IMR-90 (cell line): Measurements from ENCODE around the gene RASIP1. TPM values are rescaled to one million over a fixed set of nuclear protein-coding genes. Genes with fewer than 3 reads are reported as not detected.
A peak's percentile ranks its signal among the peaks of the same experiment; 100 is the strongest.

Experiments used
- ATAC-seq: fragments of 200-7000 bp; cut with Tn5 transposase; 2 replicates; pipeline ENCODE4 v1.9.1; 2020; ENCODE audit warnings: low read depth, mild to moderate bottlenecking, moderate library complexity
- BruUV-seq: library from RNA; stranded (reverse); fragments of 400-500 nt; replicated peaks from 2 replicates; lab custom pipeline; 2021; lab: Mats Ljungman, UMichigan
- CTCF ChIA-PET: fragments of 300-600 bp; formaldehyde crosslinking; extraction: SDS; loops from one replicate; lab custom pipeline; 2021; ENCODE audit warnings: antibody characterized with exemption; lab: Yijun Ruan, JAX
- POLR2A ChIA-PET: fragments of 300-600 bp; sonication (Branson Sonifier 250); formaldehyde crosslinking; loops from one replicate; lab custom pipeline; 2022; ENCODE audit warnings: antibody characterized with exemption; ENCODE audit not compliant: unreplicated experiment; lab: Charles Lee
- DNase-seq: peaks from one replicate; pipeline ENCODE4 v3.0.0; 2013
- H2AFZ ChIP-seq: replicated peaks from 2 replicates; pipeline ENCODE3; 2013; ENCODE audit warnings: low read length, mild to moderate bottlenecking; ENCODE audit not compliant: poor library complexity
- H2AK5ac ChIP-seq: 2 replicates; pipeline ENCODE4 v1.6.1; 2013; ENCODE audit warnings: low read depth, low read length, inconsistent platforms
- H2AK9ac ChIP-seq: replicated peaks from 2 replicates; pipeline ENCODE3; 2013; ENCODE audit warnings: mild to moderate bottlenecking, low read depth, low read length, moderate library complexity; ENCODE audit not compliant: poor library complexity
- H2BK120ac ChIP-seq: 2 replicates; pipeline ENCODE4 v1.6.1; 2013; ENCODE audit warnings: low read depth, low read length, inconsistent platforms
- H2BK15ac ChIP-seq: 3 replicates; pipeline ENCODE4 v1.6.1; 2013; ENCODE audit warnings: low read depth, low read length, inconsistent platforms
- H2BK20ac ChIP-seq: 2 replicates; pipeline ENCODE4 v1.6.1; 2013; ENCODE audit warnings: low read depth, mild to moderate bottlenecking, inconsistent platforms, low read length, moderate library complexity
- H2BK5ac ChIP-seq: 2 replicates; pipeline ENCODE4 v1.6.1; 2013; ENCODE audit warnings: mild to moderate bottlenecking, low read depth, low read length, inconsistent platforms; ENCODE audit not compliant: poor library complexity, severe bottlenecking
- H3K14ac ChIP-seq: replicated peaks from 2 replicates; pipeline ENCODE4 v1.6.1; 2013; ENCODE audit warnings: low read depth, low read length, inconsistent platforms
- H3K18ac ChIP-seq: 2 replicates; pipeline ENCODE4 v1.6.1; 2013; ENCODE audit warnings: low read depth, low read length, control low read depth
- H3K23ac ChIP-seq: 2 replicates; pipeline ENCODE4 v1.6.1; 2013; ENCODE audit warnings: low read depth, low read length, inconsistent platforms
- H3K27ac ChIP-seq: 2 replicates; pipeline ENCODE4 v1.5.1; 2013; ENCODE audit warnings: mild to moderate bottlenecking, control low read depth, low read length; ENCODE audit not compliant: insufficient read depth
- H3K27me3 ChIP-seq: 2 replicates; pipeline ENCODE4 v1.6.1; 2013; ENCODE audit warnings: low read length; ENCODE audit not compliant: control insufficient read depth, insufficient read depth
- H3K36me3 ChIP-seq: 2 replicates; pipeline ENCODE4 v1.6.1; 2013; ENCODE audit warnings: low read length, mixed read lengths; ENCODE audit not compliant: control insufficient read depth, insufficient read depth
- H3K4ac ChIP-seq: 2 replicates; pipeline ENCODE4 v1.6.1; 2013; ENCODE audit warnings: low read depth, low read length, inconsistent platforms
- H3K4me1 ChIP-seq: 2 replicates; pipeline ENCODE4 v1.6.1; 2013; ENCODE audit warnings: low read length, mixed read lengths; ENCODE audit not compliant: control insufficient read depth, insufficient read depth
- H3K4me2 ChIP-seq: 2 replicates; pipeline ENCODE4 v1.6.1; 2013; ENCODE audit warnings: low read depth, mild to moderate bottlenecking, control low read depth, low read length, moderate library complexity
- H3K4me3 ChIP-seq: 2 replicates; pipeline ENCODE4 v1.5.1; 2013; ENCODE audit warnings: low read depth, mild to moderate bottlenecking, control low read depth, low read length, moderate library complexity; ENCODE audit not compliant: insufficient read depth
- H3K56ac ChIP-seq: 2 replicates; pipeline ENCODE4 v1.6.1; 2013; ENCODE audit warnings: low read length, inconsistent platforms; ENCODE audit not compliant: insufficient read depth; ENCODE audit errors: extremely low read depth
- H3K79me1 ChIP-seq, 2 experiments: 2 replicates each; pipeline ENCODE4 v1.6.1; 2013; ENCODE audit warnings: low read length in 2 of 2, inconsistent platforms in 1 of 2, low read depth in 1 of 2
- H3K9ac ChIP-seq: 2 replicates; pipeline ENCODE4 v1.6.1; 2013; ENCODE audit warnings: low read depth, low read length, control low read depth
- H3K9me1 ChIP-seq: 2 replicates; pipeline ENCODE4 v1.6.1; 2013; ENCODE audit warnings: low read length, inconsistent platforms; ENCODE audit not compliant: insufficient read depth
- H3K9me3 ChIP-seq: 2 replicates; pipeline ENCODE4 v1.6.1; 2013; ENCODE audit warnings: low read length; ENCODE audit not compliant: control insufficient read depth, insufficient read depth
- H4K20me1 ChIP-seq: 2 replicates; pipeline ENCODE4 v1.6.1; 2013; ENCODE audit warnings: low read length, inconsistent platforms; ENCODE audit not compliant: insufficient read depth
- H4K5ac ChIP-seq: 2 replicates; pipeline ENCODE4 v1.6.1; 2013; ENCODE audit warnings: mild to moderate bottlenecking, low read depth, low read length, control low read depth
- H4K8ac ChIP-seq, 2 experiments: 2 replicates each; pipeline ENCODE4 v1.6.1; 2013; ENCODE audit warnings: low read depth in 2 of 2, low read length in 2 of 2, control low read depth in 1 of 2, inconsistent platforms in 1 of 2
- H4K91ac ChIP-seq: 2 replicates; pipeline ENCODE4 v1.6.1; 2013; ENCODE audit warnings: low read depth, low read length, inconsistent platforms; ENCODE audit not compliant: insufficient read depth
- BHLHE40 ChIP-seq: fragments of 150-350 bp; IDR thresholded peaks from 2 replicates; pipeline ENCODE4 v1.6.1; 2016; ENCODE audit warnings: mild to moderate bottlenecking, low read depth, low read length
- CEBPB ChIP-seq: IDR thresholded peaks from 2 replicates; pipeline ENCODE4 v1.6.1; 2012; ENCODE audit warnings: low read depth, low read length, improper control_type of control experiment
- CHD1 ChIP-seq: IDR thresholded peaks from 2 replicates; pipeline ENCODE4 v1.6.1; 2012; ENCODE audit warnings: low read depth, low read length, improper control_type of control experiment
- CTCF ChIP-seq: conservative IDR thresholded peaks from 2 replicates; pipeline ENCODE4 v1.5.1; 2012; ENCODE audit warnings: mild to moderate bottlenecking, low read depth, low read length, improper control_type of control experiment
- ELK1 ChIP-seq: fragments of 150-350 bp; IDR thresholded peaks from 2 replicates; pipeline ENCODE4 v1.6.1; 2016; ENCODE audit warnings: low read depth, mild to moderate bottlenecking, low read length, moderate library complexity, borderline replicate concordance
- MAFK ChIP-seq: IDR thresholded peaks from 2 replicates; pipeline ENCODE4 v1.6.1; 2012; ENCODE audit warnings: low read depth, low read length, improper control_type of control experiment
- MAZ ChIP-seq: IDR thresholded peaks from 2 replicates; pipeline ENCODE4 v1.6.1; 2012; ENCODE audit warnings: low read depth, mild to moderate bottlenecking, low read length, improper control_type of control experiment, moderate library complexity, borderline replicate concordance
- MXI1 ChIP-seq: IDR thresholded peaks from 2 replicates; pipeline ENCODE4 v1.6.1; 2012; ENCODE audit warnings: low read depth, mild to moderate bottlenecking, low read length, moderate library complexity, borderline replicate concordance
- NFE2L2 ChIP-seq: fragments of 150-350 bp; IDR thresholded peaks from 2 replicates; pipeline ENCODE4 v1.6.1; 2016; ENCODE audit warnings: low read depth, mild to moderate bottlenecking, low read length
- POLR2A ChIP-seq: IDR thresholded peaks from 2 replicates; pipeline ENCODE4 v1.6.1; 2012; ENCODE audit warnings: mild to moderate bottlenecking, low read depth, low read length
- RAD21 ChIP-seq: IDR thresholded peaks from 2 replicates; pipeline ENCODE4 v1.6.1; 2012; ENCODE audit warnings: low read length, improper control_type of control experiment
- RCOR1 ChIP-seq: IDR thresholded peaks from 2 replicates; pipeline ENCODE4 v1.6.1; 2012; ENCODE audit warnings: mild to moderate bottlenecking, low read length, improper control_type of control experiment; ENCODE audit not compliant: insufficient replicate concordance
- SMC3 ChIP-seq: fragments of 150-350 bp; IDR thresholded peaks from 2 replicates; pipeline ENCODE4 v1.6.1; 2016; ENCODE audit warnings: low read depth, mild to moderate bottlenecking, antibody characterized with exemption, low read length, moderate library complexity
- USF2 ChIP-seq: fragments of 150-350 bp; IDR thresholded peaks from 2 replicates; pipeline ENCODE4 v1.6.1; 2017; ENCODE audit warnings: mild to moderate bottlenecking, antibody characterized with exemption, low read length, low read depth
- WGBS, 2 experiments: methylation state at CpG; one replicate each; pipeline versions ENCODE4 v1.1.5 to v1.1.7; 2013; ENCODE audit warnings: missing lambda C conversion rate in 2 of 2; ENCODE audit not compliant: insufficient read length in 1 of 2; ENCODE audit errors: extremely low coverage in 2 of 2; 5-methylcytosine and 5-hydroxymethylcytosine counted together
- dilution Hi-C: fragments of 300-500 bp; cut with HindIII; formaldehyde crosslinking; loops from one replicate; pipeline ENCODE4 v1.14.3; 2018; ENCODE audit warnings: low sequenced_read_pairs; ENCODE audit not compliant: unreplicated experiment
- in situ Hi-C: fragments of 300-500 bp; cut with MboI; formaldehyde crosslinking; loops from 3 replicates; pipeline ENCODE4 v1.14.3; 2019; ENCODE audit warnings: low sequenced_read_pairs, inconsistent platforms, mixed read lengths
- intact Hi-C: fragments of 100-400 bp; cut with micrococcal nuclease; formaldehyde crosslinking; loops from 2 replicates; pipeline ENCODE4 v1.10.0; 2022
- polyA plus RNA-seq, 3 experiments: library from polyadenylated mRNA; depleted of rRNA; stranded (reverse); fragments of >200 nt; gene quantifications; 2 replicates each; pipeline ENCODE4 v1.2.3, GENCODE V29; 2012; ENCODE audit warnings: low replicate concordance in 1 of 3
- total RNA-seq: library from RNA; depleted of rRNA; stranded (reverse); fragments of >200 nt; gene quantifications from 2 replicates; pipeline ENCODE4 v1.2.3, GENCODE V29; 2012

Gene RASIP1
- total and polyA plus RNA-seq, 2 of the 4 experiments (the other 2 are of a cell fraction) = 0.18 to 0.51 TPM

- Histone ChIP-seq H3K23ac (no peak within 1 kb of the TSS), H3K4ac (peak within 1 kb of the TSS; percentile 60), H2BK120ac (0 out of 2 replicates have a peak within 1 kb of the TSS, but pooled peaks have one; percentile 34), H4K8ac (peak within 1 kb of the TSS; percentile 44 to 95), H3K36me3 (no peaks in the 10 kb centered on the region), H2BK5ac (peak within 1 kb of the TSS; percentile 10), H4K91ac (peak within 1 kb of the TSS; percentile 35; the same call in 1 of the 2 replicates), H2AFZ (peak within 1 kb of the TSS; percentile 97), H2AK5ac (no peak within 1 kb of the TSS; the same call in 1 of the 2 replicates), H3K27ac (no peak within 1 kb of the TSS), H3K18ac (no peak within 1 kb of the TSS), H3K4me1 (peaks cover 10% of the 10 kb centered on the region), H2AK9ac (peak within 1 kb of the TSS; percentile 21), H3K4me2 (peak within 1 kb of the TSS; percentile 30), H4K5ac (peak within 1 kb of the TSS; percentile 17), H3K4me3 (no peak within 1 kb of the TSS), H2BK20ac (no peak within 1 kb of the TSS), H3K56ac (no peak within 1 kb of the TSS), H3K9ac (no peak within 1 kb of the TSS), H3K9me1 (peaks cover 8% of the 10 kb centered on the region), H3K27me3 (no peaks in the 10 kb centered on the region), H3K14ac (peak within 1 kb of the TSS; percentile 43; the same call in 1 of the 2 replicates), H4K20me1 (no peaks in the 10 kb centered on the region), H2BK15ac (no peak within 1 kb of the TSS; the same call in 2 of the 3 replicates), H3K79me1 (peaks cover 4 to 19% of the 10 kb centered on the region in 2 experiments; a peak in 3 of 4 replicates), H3K9me3 (no peaks in the 10 kb centered on the region)
- DNase-seq (no peak), ATAC-seq (no peak)
- dilution Hi-C loops = no loop called here
- intact Hi-C loops = no loop called here
- no TSS peak for BruUV-seq
- CTCF ChIA-PET = no interaction called here
- WGBS, 2 experiments = 81% methylated on average over 14 of the region's 33 CpGs; no CpG with 5 or more reads in 1 of the 2 experiments
- in situ Hi-C loops = no loop called here
- POLR2A ChIA-PET = no interaction called here
- no peak for TF ChIP-seq MAFK
- no peak for TF ChIP-seq NFE2L2
- no peak for TF ChIP-seq CEBPB
- TF ChIP-seq ELK1 = no peak
- TF ChIP-seq POLR2A = no peak
- TF ChIP-seq USF2 = no peak
- TF ChIP-seq MXI1 = no peak
- no peak for TF ChIP-seq SMC3
- TF ChIP-seq RCOR1 = no peak
- TF ChIP-seq MAZ = no peak
- TF ChIP-seq CTCF = no peak
- no peak for TF ChIP-seq RAD21
- no peak for TF ChIP-seq BHLHE40
- TF ChIP-seq CHD1 = no peak
Measured at GRCh38 chr19:48719263-48720171, 20.9 kb downstream of the RASIP1 start, which contains the start of gene MAMSTR. MAMSTR (minus strand) TSS chr19:48719725; CDS start chr19:48719031, 694 bp downstream.
